ENCODE measurements around the gene RWDD3. TPM values are rescaled to one million over a fixed set of nuclear protein-coding genes. Genes with fewer than 3 reads are reported as not detected.

Gene RWDD3, protein sequence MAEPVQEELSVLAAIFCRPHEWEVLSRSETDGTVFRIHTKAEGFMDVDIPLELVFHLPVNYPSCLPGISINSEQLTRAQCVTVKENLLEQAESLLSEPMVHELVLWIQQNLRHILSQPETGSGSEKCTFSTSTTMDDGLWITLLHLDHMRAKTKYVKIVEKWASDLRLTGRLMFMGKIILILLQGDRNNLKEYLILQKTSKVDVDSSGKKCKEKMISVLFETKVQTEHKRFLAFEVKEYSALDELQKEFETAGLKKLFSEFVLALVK
- total RNA-seq: 6.8 and 9.9 TPM in 2 replicates

DNA sequence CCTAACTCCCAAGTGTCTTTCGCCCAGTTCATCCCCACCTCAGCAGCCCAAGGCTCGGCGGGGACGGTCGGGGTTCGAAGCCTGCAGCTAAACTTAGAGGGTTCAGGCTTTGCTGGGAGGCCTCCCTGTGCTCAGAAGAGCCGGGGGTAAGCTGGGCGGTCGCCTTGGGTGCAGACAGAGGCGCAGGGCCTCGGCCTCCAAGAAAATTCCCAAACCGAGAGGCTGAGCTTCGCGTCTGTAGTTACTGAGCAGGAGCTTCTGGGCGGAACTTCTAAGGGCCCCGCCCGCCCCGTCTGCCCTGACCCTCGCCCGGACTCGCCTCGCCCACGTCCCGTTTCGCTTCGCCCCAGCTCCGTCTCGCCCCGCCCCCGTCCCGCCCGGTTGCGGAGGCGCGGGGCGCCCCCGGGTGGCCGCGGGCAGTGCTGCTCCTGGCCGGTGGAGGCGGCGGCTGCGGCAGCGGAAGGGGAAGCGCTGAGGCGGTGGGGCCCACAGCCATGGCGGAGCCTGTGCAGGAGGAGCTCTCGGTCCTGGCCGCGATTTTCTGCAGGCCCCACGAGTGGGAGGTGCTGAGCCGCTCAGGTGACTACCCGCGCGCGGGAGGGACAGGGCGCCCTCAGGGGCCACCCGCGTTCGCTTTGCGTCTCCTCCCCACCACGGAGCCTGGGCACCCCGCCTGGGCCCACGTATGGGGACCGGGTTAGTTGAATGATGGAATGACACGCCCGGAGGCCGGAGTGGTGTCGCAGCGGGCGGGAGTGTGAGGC, at the start of gene RWDD3:
Gene RWDD3, plus strand, starts transcription at position 474 of the 764 bp plus-strand sequence. Its CDS starts 21 bp downstream, at position 495.

Other genes with a start within 250 kb of the RWDD3 start
- gene ALG14, start 161.3 kb upstream of the RWDD3 start, total RNA-seq: 1.6 and 1.7 TPM in 2 replicates
- 0.30 and 0.84 TPM in 2 replicates for gene TLCD4, start 116.9 kb upstream of the RWDD3 start, total RNA-seq